Activated CD4-positive, alpha-beta T cell treated with anti-CD3 and anti-CD28 coated beads for 1 hour (primary cell): ENCODE results near the gene SOS2.
A peak's percentile ranks its signal among the peaks of the same experiment; 100 is the strongest.
"Not testable (repeated sequence)": the region's sequence is repeated elsewhere in the genome, so short reads cannot be mapped to it uniquely, and the experiment has no call there.

Experiments used
- DNase-seq: peaks from one replicate; pipeline ENCODE4 v3.0.0-alpha.2; 2020

SOS2 gene

GRCh38 chr14:50083467-50084337 is 147.7 kb downstream of the SOS2 start:
- peak; percentile 23 for DNase-seq

GRCh38 chr14:50082784-50083466 is 148.5 kb downstream of the SOS2 start:
- peak; percentile 71 for DNase-seq

GRCh38 chr14:50082308-50082742 is 149.1 kb downstream of the SOS2 start:
- DNase-seq, result no peak

GRCh38 chr14:50079103-50079502 is 152.3 kb downstream of the SOS2 start:
- not testable (repeated sequence) for DNase-seq

- not testable (repeated sequence) for DNase-seq
Measured at GRCh38 chr14:50073663-50074062, 157.7 kb downstream of the SOS2 start.

GRCh38 chr14:50072395-50072794 is 159.0 kb downstream of the SOS2 start:
- DNase-seq, result no peak

- DNase-seq, result no peak
Measured at GRCh38 chr14:50070840-50071548, 160.4 kb downstream of the SOS2 start.

- no peak for DNase-seq
Measured at GRCh38 chr14:50070230-50070629, 161.1 kb downstream of the SOS2 start.

GRCh38 chr14:50069325-50069724 is 162.1 kb downstream of the SOS2 start:
- DNase-seq, result no peak

GRCh38 chr14:50068496-50068895 is 162.9 kb downstream of the SOS2 start:
- no peak for DNase-seq

GRCh38 chr14:50067723-50068495 is 163.5 kb downstream of the SOS2 start:
- DNase-seq, result no peak
